GM12878 (cell line): ENCODE results near the gene WFDC12. TPM values are rescaled to one million over a fixed set of nuclear protein-coding genes. Genes with fewer than 3 reads are reported as not detected.

ENCODE experiments used
- ATAC-seq: fragments of 200-7000 bp; cut with Tn5 transposase; 3 replicates; pipeline ENCODE4 v1.9.1; 2020; ENCODE audit warnings: mild to moderate bottlenecking, moderate library complexity
- BruUV-seq: library from RNA; stranded (reverse); fragments of 400-500 nt; replicated peaks from 2 replicates; lab custom pipeline; 2021; lab: Mats Ljungman, UMichigan
- CTCF ChIA-PET: fragments of 300-600 bp; sonication (Branson Sonifier 250); formaldehyde crosslinking; extraction: SDS; loops from one replicate; lab custom pipeline; 2021; ENCODE audit warnings: inconsistent platforms; lab: Yijun Ruan, JAX
- POLR2A ChIA-PET: fragments of 350-600 bp; formaldehyde crosslinking; extraction: SDS; loops from one replicate; lab custom pipeline; 2021; ENCODE audit warnings: inconsistent platforms; lab: Charles Lee
- RAD21 ChIA-PET: fragments of 300-600 bp; sonication (Branson Sonifier 250); formaldehyde crosslinking; loops from one replicate; lab custom pipeline; 2023; ENCODE audit warnings: antibody characterized with exemption; ENCODE audit not compliant: unreplicated experiment; lab: Charles Lee
- SMC1A ChIA-PET: fragments of 300-600 bp; sonication (Branson Sonifier 250); formaldehyde crosslinking; loops from one replicate; lab custom pipeline; 2023; ENCODE audit not compliant: unreplicated experiment, uncharacterized antibody; lab: Charles Lee
- DNase-seq: peaks from one replicate; pipeline ENCODE4 v3.0.0-alpha.2; 2011; ENCODE audit warnings: low read depth, low spot score
- FAIRE-seq: peaks from 3 replicates; lab custom pipeline; 2011; peaks lifted over from hg19 to GRCh38; lab: Jason Lieb, UNC
- H2AFZ ChIP-seq: 2 replicates; pipeline ENCODE4 v1.6.0; 2011; ENCODE audit warnings: low read depth, low read length, control low read depth; ENCODE audit not compliant: control insufficient read depth
- H3K27ac ChIP-seq: 2 replicates; pipeline ENCODE4 v1.5.1; 2011; ENCODE audit warnings: control low read depth; ENCODE audit not compliant: control insufficient read depth, insufficient read depth
- H3K27me3 ChIP-seq, 2 experiments: replicated peaks in 1 of 2; 2 replicates each; pipeline versions ENCODE4 v1.6.0 to v1.6.1; 2011; ENCODE audit warnings: low read length in 1 of 2; ENCODE audit not compliant: control insufficient read depth in 2 of 2, insufficient read depth in 2 of 2
- H3K36me3 ChIP-seq, 2 experiments: 2 replicates each; pipeline ENCODE4 v1.5.1; 2011; ENCODE audit warnings: low read length in 1 of 2; ENCODE audit not compliant: control insufficient read depth in 2 of 2, insufficient read depth in 2 of 2
- H3K4me1 ChIP-seq: 2 replicates; pipeline ENCODE4 v1.6.1; 2011; ENCODE audit warnings: mild to moderate bottlenecking, low read length, moderate library complexity, mixed read lengths; ENCODE audit not compliant: control insufficient read depth, insufficient read depth
- H3K4me2 ChIP-seq: 2 replicates; pipeline ENCODE4 v1.6.0; 2011; ENCODE audit warnings: control low read depth; ENCODE audit not compliant: control insufficient read depth, insufficient read depth
- H3K4me3 ChIP-seq: fragments of 200-600 bp; sonication (generic); 2 replicates; pipeline ENCODE4 v1.5.1; 2016
- H3K79me2 ChIP-seq: 2 replicates; pipeline ENCODE4 v1.6.0; 2011; ENCODE audit warnings: low read length; ENCODE audit not compliant: control insufficient read depth, insufficient read depth
- H3K9ac ChIP-seq: 2 replicates; pipeline ENCODE4 v1.8.0; 2011; ENCODE audit warnings: low read length, control low read depth, mixed read lengths; ENCODE audit not compliant: control insufficient read depth, insufficient read depth
- H3K9me3 ChIP-seq: replicated peaks from 3 replicates; pipeline ENCODE4 v1.5.1; 2011; ENCODE audit warnings: mild to moderate bottlenecking, low read length; ENCODE audit not compliant: control insufficient read depth, insufficient read depth
- H4K20me1 ChIP-seq: 2 replicates; pipeline ENCODE4 v1.6.0; 2011; ENCODE audit not compliant: control insufficient read depth, insufficient read depth
- HSF1 ChIP-seq: fragments of 150-350 bp; IDR thresholded peaks from 2 replicates; pipeline ENCODE4 v1.6.1; 2014; ENCODE audit warnings: mild to moderate bottlenecking, low read depth, low read length
- MAX ChIP-seq: IDR thresholded peaks from 2 replicates; pipeline ENCODE4 v1.6.1; 2012; ENCODE audit warnings: low read depth, low read length, improper control_type of control experiment
- NR2C1 ChIP-seq: fragments of 450-650 bp; IDR thresholded peaks from 2 replicates; pipeline ENCODE4 v1.6.1; 2017; ENCODE audit warnings: antibody characterized with exemption, mild to moderate bottlenecking, moderate library complexity
- NRF1 ChIP-seq: conservative IDR thresholded peaks from 2 replicates; pipeline ENCODE4 v1.6.1; 2011; ENCODE audit warnings: mild to moderate bottlenecking, low read depth, low read length, improper control_type of control experiment
- RELB ChIP-seq: fragments of 450-650 bp; IDR thresholded peaks from 2 replicates; pipeline ENCODE4 v1.6.1; 2017; ENCODE audit warnings: low read depth, mild to moderate bottlenecking, moderate library complexity
- YBX1 ChIP-seq: fragments of 450-650 bp; IDR thresholded peaks from 2 replicates; pipeline ENCODE4 v1.6.1; 2016; ENCODE audit warnings: antibody characterized with exemption
- WGBS: methylation state at CpG from one replicate; pipeline ENCODE4 v1.1.6; 2016; ENCODE audit warnings: low lambda C conversion rate; ENCODE audit not compliant: insufficient replicate concordance, insufficient coverage; ENCODE audit errors: missing lambda C conversion rate; 5-methylcytosine and 5-hydroxymethylcytosine counted together
- in situ Hi-C: fragments of 300-500 bp; cut with MboI; formaldehyde crosslinking; loops from 9 replicates; pipeline ENCODE4 v1.14.3; 2018; ENCODE audit warnings: mixed read lengths
- intact Hi-C: fragments of 100-400 bp; cut with micrococcal nuclease; formaldehyde crosslinking; loops from one replicate; pipeline ENCODE4 v1.14.2; 2022; ENCODE audit not compliant: unreplicated experiment
- polyA plus RNA-seq, 11 experiments: library from polyadenylated mRNA; depleted of rRNA in 4 of 11; unstranded in 6 of 11; stranded (reverse) in 5 of 11; fragments of >200 nt; fragmentation: Nextera tagmentation in 4 of 11; fragmentation: Illumina TruSeq in 1 of 11; extraction: Ambion mirVana in 4 of 11; extraction: Trizol in 1 of 11; gene quantifications; 1 replicate in 1 of 11; 2 replicates in 10 of 11; pipeline versions ENCODE4 v1.2.1 to v1.2.3, GENCODE V29; 2011 to 2016; ENCODE audit warnings: inconsistent platforms in 2 of 11, missing spikeins in 2 of 11, low read depth in 1 of 11
- total RNA-seq, 4 experiments: library from RNA; depleted of rRNA in 3 of 4; stranded (reverse); fragments of >200 nt in 3 of 4; fragmentation: Illumina TruSeq in 1 of 4; extraction: Trizol in 1 of 4; gene quantifications; 2 replicates each; pipeline versions ENCODE4 v1.2.1 to v1.2.3, GENCODE V29; 2013 to 2021

Gene WFDC12
- total and polyA plus RNA-seq, 10 of the 15 experiments (the other 5 are each of a cell fraction or from before 2014, with no cell fraction given) = not detected

- POLR2A ChIA-PET = no interaction called here
These were observed 2.9 kb downstream of the WFDC12 start for GRCh38 chr20:45121388-45121787.

More at GRCh38 chr20:45121388-45121787, 2.9 kb downstream of the WFDC12 start:
- no peak overlapping the region for H3K9ac ChIP-seq
- no peaks in the 10 kb centered on the region for H3K79me2 ChIP-seq
- H3K27ac ChIP-seq = no peak overlapping the region
- H3K4me3 ChIP-seq = no peak overlapping the region
- intact Hi-C loops (no loop called here), in situ Hi-C loops (no loop called here)
- H3K4me1 ChIP-seq = no peaks in the 10 kb centered on the region
- no TSS peak for BruUV-seq
- ChIA-PET CTCF (interaction anchor here (0.9 to 1.7 kb wide), 4 partner anchors 10 to 25 kb away, joined by 3 read pairs; no protein-coding TSS in a partner anchor), SMC1A (interaction anchor here (1.0 to 1.2 kb wide), 2 partner anchors 15 to 78 kb away, joined by 3 to 5 read pairs; no protein-coding TSS in a partner anchor), RAD21 (no interaction called here)
- DNase-seq (no peak), ATAC-seq (no peak), FAIRE-seq (no peak)
- H3K9me3 ChIP-seq = no peaks in the 10 kb centered on the region
- TF ChIP-seq MAX = no peak
- no peak for TF ChIP-seq NRF1
- no peak for TF ChIP-seq YBX1
- no peak for TF ChIP-seq HSF1
- TF ChIP-seq NR2C1 = no peak
- no peak for TF ChIP-seq RELB
- H3K4me2 ChIP-seq = no peak overlapping the region
- H3K27me3 ChIP-seq = no peaks in the 10 kb centered on the region; a peak in 2 of 4 replicates
- no peak overlapping the region for H2AFZ ChIP-seq
- no peaks in the 10 kb centered on the region for H3K36me3 ChIP-seq
- 73% methylated on average over 2 of the region's 2 CpGs for WGBS
- H4K20me1 ChIP-seq = no peaks in the 10 kb centered on the region
